DMS79 treated with DMSO at 0.1 percent for 48 hours (cell line): ENCODE results near the gene PTPRT.

Experiments used
- DNase-seq: peaks from one replicate; lab custom pipeline; 2025; lab: John Stamatoyannopoulos, UW

Gene PTPRT

DNA sequence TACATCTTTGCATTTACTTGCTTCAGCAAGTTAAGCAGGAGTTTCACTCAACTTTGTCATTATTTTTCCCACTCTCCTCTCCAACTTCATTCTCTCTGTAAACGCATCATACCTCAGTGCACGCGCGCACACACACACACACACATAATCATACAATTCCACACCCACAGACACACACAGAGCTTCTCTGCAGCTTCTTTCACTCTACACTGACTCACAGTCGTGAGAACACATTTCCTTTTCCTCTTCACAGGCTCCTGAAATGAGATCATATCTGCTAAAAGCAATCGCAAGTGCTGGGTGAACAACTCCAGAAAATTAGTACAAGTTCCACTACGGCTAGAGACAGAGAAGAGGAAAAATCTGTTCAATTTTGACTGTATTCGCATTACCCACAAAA, 215.4 kb downstream of the PTPRT start:
- DNase-seq, result no peak

DNA sequence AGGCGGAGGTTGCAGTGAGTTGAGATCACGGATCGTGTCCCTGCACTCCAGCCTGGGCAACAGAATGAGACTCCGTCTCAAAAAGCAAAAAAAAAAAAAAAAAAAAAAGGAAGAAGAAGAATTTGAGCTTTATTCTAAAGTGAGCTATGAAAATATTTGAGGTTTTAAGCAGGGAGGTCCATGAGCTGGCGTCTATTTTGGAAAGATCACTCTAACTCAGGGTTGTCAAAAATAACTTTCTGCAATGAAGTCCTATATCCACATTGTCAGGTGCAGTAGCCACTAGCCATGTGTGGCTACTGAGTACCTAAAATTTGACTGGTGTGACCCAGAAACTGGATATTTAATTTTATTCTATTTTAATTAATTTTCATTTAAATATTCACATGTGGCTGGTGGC, 217.1 kb downstream of the PTPRT start:
- no peak for DNase-seq

DNA sequence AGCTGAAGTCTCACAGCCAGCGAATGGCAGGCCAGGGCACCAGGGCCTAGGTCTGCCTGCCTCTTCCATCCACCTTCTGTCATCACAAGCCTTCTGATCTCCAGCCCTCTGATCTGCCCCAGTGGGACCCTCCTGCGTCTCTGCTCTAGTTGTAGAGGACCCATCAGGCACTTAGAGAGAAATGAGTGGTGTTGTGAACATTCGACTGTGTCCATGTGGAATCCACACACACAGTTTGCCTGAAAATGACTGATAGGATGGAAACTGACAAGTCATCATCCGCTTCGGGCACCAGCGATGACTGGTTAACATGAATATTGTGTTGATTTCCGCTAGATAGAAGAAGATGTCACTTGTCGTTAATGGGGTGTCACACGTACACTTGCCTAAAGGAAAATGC, 221.0 kb downstream of the PTPRT start:
- no peak for DNase-seq

DNA sequence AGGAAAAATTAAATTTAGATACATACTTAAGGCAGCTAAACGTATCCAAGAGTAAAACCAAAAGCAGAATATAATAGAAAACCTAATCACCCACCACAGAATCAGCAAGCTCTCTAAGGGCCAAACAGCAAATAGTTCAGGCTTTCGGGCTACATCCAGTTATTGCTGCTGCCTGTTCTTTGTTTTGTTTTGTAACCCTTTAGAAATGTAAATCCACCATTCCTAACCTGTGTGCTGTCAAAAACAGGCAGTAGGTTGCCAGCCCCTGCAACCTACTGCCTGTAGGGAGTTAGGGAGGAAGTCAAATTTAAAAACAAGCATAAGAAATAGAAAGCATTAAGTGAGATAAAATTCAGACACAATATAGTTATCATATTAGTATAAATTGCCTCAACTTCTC, 225.9 kb downstream of the PTPRT start:
- no peak for DNase-seq

DNA sequence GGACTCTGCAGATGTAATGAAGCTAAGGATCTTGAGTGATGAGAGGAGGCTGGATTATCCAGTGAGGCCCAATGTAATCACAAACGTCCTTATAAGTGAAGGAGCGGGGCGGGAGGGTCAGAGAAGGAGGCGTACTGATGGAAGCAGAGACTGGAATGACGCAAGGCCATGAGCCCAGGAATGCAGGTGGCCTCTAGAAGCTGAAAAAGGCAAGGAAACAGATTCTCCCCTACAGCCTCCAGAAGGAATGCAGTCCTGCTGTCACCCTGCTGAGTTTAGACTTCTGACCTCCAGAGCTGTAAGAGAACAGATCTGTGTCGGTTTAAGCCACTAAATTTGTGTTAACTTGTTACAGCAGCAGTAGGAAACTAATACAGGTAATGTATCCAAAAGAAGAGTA, 227.9 kb downstream of the PTPRT start:
- DNase-seq, result no peak

DNA sequence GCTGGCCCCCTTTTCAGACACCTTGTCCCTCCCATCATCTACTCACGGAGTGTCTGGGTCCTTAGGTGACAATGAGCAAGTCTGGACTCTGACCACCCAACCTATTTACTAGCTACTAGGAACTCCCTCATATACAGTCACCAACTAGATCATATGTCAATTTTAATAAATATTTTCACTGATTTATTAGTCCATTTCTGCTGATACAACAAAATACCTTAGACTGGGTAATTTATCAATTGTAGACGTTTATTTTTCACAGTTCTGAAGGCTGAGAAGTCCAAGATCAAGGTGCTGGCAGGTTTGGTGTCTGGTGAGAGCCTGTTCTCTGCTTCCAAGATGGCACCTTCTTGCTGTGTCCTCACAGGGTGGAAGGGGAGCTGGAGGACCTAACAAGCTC, 229.7 kb downstream of the PTPRT start:
- DNase-seq, result no peak

DNA sequence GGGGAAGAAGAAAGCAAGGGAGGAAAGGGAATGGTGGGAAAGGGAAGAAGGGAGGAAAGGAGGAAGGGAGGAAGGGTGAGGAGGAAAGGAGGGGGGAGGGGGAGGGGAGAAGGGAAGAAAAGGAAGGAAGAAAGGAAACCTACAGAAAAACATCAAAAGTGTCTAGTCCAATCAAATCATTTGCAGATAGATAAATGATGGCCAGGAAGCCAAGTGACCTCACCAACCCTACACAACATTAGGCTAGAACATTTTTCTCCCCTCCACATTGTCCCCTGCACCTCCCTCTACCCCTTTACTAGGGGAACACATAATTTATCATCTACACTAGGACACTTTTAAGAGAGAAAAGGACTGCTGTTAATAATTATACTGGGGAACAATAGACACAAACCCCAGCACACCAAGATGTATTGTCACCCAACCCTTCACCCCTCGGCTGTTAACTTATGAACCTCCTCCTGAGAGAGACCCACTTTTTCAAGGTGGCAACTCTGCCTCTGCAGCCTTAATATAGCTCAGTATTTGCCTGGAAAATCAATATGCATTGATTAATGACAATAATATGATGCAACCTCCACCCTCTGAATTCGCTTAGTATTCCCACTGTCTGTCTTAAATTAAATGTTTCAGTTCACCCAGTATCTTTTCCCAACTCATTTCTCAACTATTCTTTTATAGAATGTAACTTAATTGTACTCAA, 231.2 kb downstream of the PTPRT start:
- no peak for DNase-seq

DNA sequence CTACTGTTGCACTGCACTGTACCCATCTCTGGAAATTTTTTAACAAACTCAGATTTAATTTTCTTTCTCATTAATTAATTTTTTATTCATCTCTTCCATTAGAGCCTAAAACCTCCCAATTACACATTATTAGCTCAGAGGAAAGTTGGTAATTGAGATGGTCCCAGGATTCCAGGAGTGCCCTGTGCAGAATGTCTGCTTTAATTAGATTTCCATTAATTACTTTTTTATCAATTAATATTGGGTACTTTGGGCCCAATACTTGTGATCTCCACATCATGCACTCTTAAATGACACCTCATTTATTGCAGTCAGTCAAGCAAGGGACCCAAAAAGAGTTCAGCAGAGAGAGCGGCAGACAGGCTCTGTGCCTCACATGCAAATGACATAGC, 232.0 kb downstream of the PTPRT start:
- DNase-seq, result no peak

DNA sequence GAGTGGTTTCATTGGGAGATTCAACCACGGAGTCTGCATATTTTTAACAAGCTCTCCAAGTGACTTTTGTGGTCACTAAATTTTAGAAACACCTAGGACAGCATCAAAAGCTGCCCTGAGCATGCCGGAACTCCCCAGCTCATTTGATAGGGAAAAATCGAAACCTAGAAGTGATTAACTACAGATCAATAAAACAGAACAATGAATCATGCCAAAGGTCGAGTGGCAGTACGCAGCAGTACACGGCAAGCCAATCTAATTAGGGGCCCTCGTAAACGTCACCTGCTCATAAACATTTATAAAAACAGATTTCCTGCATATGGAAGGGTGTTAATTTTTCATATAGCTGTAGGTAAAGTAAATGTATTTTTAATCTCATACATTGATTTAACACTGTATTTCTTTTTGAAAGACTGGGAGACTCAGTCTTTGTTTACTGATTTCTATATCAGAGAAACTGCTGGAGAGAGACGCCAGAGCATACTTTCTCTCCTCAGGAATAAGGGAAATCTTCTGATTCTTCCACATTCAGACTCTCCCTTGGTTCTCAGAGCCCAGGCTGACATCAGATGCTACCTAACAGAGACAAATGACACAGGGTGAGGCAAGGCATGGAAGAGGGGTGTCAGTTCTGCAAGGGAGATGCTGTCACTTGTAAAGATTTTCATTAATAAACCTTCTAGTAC, 232.5 kb downstream of the PTPRT start:
- no peak for DNase-seq

DNA sequence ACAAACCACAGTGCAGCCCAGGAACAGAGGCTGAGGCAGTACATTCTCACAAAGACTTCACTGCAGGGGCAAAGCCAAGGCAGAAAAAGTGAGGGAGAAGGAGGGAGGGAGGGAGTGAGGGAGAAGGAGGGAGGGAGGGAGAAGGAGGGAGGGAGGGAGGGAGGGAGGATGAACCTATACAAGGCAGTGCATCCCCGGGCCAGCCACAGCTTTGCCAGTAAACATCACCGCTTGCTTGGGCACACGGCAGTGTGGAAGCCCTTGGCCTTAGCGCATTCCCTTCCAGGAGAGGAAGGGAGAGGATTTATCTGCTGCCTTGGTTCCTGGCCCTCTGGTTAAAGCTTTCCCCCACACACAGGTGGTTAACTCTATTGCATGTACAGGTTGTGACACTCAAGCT, 234.0 kb downstream of the PTPRT start:
- DNase-seq, result no peak

DNA sequence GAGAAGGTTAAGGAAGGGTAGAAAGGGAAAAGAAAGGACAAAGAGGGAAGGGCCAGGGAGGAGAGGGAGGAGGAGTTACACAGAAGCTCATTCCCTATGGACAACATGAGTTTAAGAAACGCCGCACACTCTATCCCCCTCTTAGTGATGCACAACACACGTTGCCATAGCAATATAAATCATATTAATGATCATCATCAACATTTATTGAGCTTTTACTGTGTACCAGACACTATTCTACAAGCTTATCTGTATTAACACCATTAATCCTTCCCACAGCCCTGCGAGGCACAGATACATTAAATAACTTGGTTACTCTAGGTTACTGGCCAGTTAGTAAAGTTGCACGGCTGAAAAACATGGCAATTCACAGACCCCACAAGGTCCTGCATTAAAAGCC, 234.8 kb downstream of the PTPRT start:
- DNase-seq, result no peak

DNA sequence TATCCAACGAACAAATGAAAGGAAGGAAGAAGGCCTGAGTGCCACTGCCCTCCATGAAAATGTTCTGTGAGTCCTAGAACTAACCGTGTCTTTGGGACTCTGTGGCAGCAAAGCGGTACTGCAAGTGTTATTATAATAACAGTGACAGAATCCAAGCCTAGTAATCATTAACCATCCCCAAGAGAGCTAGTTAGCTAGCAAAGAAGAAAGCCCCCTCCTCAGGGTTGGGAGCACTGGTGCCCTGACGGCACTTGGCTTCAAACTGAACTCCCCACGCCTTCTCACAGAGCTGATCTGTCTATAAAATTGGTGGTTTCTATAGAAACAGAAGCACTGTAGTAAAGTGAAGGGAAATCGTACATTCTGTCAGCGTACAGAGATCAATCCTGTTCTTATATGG, 239.8 kb downstream of the PTPRT start:
- no peak for DNase-seq

DNA sequence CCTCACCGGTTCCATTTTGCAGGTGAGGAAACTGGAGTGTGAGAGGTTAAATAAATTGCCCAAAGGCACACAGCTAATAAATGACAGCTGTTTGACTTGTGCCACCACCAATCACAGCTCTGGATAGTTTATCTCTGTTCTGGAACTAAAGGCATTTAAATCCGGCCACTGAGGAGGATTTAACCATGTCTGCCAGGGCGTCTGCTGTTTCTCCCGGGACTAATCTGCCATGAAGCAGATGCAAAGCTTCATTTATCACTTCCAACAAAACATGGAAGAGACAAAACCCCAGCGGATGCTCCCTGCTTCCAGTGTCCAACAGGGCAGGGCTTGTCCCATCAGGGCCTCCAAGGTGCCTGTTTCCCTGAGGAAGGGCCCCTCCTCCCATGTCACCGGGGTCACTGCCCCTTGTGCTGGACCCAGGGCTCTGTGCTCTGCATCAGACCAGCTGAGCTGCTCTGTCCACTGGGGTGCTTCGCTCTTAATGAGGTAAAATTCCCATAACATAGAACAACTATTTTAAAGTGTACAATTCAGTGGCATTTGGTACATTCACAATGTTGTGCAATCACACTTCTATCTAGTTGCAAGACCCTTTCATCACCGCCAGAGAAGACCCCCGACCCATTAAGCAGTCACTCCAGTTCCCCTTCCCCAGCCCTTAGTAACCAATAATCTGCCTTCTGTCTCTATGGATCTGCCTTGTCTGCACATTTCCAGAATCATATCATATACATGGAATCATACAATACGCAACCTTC, 244.3 kb downstream of the PTPRT start:
- DNase-seq, result no peak

DNA sequence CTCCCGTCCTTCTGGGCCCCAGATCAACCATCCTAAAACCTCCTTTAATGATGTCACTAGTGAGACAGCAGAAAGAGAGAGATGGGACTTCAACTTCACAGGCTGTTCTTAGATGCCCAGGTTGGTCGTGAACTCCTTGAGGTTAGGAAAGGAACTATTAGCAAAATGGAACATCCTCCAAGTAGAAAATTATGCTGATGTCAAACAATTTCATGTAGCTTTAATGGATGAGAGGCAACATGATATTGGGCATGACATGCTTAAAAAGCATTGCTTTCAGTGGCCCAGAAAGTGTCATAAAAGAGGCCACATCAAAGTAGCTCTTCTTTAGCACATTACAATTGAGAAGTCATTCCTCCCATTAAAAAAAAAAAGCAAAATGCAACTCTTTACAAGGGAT, 248.1 kb downstream of the PTPRT start:
- DNase-seq, result no peak

DNA sequence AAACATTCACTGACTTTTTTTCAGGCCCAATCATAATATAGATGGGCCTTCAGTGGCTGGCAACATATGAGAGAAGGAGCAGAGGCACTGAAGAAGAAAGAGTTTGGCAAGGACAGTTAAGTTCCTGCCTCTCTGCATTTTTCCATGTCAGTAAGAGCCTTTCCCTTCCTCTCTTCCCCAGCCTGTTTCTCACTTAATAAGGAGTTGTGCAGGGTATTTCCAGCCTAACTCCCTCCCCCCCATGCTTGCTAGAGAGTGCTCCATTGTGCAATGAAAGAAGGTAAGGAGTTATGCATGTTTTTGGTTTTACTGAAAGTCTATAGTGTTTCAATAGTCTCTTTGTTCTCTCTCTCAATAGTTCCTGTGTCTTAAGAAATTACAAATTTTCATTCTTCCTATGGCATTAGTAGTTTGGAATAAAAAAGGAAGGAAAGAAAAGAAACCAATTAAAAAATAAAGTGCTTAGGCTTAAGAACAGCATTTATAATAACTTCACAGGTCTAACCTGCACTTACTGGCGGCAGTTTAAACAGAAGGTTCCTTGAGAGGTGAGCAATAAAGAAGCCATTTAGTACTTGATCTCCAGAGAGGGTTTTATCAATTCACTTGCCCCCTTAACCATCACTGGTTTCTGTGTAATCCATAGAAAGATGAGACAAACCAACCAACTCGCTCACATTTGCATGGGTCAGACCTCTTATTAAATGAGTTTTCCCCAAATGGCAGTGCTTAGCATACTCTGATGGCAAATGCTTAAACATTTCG, 251.1 kb downstream of the PTPRT start:
- DNase-seq, result no peak

DNA sequence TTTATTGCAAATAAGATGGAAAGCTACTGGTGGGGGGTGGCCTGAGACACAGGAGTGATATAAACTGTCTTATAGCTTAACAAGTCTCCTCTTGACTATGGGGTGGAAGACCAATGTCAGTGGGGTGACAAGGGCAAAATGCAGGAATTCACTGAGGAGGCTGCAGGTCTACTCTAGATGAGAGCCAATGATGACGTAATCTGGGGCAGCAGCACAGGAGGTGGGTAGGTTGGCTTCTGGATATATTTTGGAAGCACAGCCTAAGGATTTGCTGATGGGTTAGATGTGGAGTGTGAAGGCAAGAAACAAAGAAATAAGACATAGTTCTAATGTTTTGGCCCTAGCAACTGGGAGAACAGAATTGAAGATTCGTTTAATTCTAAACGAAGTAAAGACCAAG, 253.2 kb downstream of the PTPRT start:
- no peak for DNase-seq

DNA sequence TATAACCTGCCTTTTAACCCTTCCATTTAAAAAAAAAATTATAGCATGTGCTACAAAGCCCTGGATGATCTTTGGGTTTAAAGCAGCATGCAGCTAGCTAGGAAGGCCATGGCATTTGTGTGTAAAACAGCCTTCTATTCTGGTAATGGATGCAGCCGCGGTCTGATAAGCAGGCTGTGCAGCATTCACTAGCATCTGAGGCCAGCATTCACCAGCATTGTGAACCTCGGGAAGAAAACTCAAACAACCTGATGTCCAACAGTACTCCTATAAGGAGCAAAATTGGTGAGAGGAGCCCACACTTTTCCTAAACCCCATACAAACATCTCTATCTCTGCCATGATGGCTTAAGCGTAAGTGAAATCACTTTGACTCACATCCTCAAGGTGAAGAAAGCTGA, 265.5 kb downstream of the PTPRT start:
- DNase-seq, result no peak

DNA sequence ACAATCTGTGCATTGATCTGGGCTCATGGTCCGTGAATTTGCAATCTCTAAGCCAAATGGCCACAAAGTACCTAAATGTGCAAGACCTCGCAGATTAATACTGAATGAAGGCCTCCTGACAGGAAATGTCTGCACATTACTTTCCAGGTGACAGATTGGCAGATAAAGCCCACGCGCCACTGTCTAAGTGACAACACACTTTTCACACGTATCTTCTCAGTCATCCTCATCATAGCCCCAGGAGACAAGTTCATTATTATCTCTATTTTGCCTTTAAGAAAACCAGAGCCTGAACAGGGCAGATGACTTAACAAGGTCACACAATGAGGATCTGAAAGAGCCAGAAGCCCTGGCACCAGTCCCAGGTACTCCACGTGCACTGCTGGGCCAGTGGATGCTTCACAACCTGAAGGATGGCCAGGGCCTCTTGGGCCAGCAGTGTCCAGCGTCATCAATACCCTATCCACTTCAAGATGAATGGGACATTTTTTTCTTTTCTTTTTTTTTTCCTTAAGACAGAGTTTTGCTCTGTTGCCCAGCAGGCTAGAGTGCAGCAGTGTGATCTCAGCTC, 266.3 kb downstream of the PTPRT start:
- no peak for DNase-seq

DNA sequence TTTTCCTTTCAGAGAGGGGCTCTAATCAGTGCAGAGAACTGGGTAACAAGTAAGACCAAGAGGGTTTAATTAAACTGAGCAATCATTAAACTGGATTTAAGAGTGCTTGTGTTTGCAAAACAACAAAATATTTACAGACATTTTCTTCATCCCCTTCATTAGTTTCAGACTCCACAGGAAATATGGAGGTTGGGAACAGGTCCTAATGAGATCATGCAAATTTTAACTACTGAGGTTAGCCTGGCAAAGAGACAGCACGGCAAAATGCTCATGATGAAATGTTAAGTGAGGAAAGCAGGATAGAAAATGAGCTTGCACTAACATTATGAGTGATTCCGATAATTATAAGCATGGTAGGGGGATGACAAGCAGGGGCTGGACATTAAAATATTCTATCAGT, 268.9 kb downstream of the PTPRT start:
- DNase-seq, result no peak

DNA sequence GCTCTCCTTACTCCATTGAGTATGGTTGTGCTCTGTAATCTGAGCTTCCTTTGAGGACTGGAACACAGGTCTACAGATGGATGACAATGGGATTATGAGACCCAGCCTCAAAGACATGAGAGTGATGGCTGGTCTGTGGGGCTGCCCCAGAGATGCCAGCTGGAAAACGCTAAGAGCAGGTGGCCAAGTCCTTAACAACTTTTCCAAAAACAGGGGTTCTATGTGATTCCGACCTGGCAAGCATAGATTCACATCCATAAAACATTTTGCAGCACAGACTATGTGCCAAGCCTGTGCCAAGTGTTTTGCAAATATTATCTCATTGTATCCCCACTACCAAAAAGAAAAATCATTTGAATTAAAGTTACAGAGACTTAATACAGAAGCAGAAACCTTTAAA, 270.4 kb downstream of the PTPRT start:
- no peak for DNase-seq

DNA sequence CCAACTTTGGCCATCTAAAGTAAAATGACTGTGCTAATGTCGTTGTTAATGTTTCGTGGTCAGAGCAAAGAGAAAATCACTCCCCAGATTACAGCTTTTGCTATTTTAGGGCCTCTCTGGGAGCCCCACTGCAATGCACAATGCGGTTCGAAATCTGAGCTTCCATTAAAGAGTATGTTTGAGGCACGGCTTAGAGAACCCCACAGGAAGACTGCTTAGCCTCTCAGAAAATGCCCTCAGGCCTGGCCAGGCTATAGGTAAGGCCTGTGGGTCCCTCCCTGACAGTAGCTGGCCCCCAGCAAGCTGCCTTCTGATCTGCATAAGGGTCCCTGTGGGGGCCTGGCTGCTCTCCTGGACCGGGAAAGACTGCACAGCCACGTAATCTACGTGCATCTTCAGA, 274.6 kb downstream of the PTPRT start:
- no peak for DNase-seq

DNA sequence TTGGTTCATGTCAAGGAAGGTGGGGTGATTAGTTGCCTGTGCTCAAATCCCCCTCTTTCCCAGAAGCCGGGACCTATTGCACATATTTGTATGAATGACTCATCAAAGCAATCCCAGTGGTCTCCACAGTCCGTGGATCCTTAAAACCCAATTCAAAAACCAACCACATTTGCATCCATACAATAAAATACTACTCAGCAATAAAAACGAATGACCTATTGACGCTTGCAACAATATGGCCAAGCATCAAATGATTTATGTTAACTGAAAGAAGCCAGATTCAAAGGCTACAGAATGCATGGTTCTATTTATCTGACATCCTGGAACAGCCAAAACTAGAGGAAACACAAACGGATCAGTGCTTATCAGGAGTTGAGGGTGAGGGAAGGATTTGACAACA, 275.4 kb downstream of the PTPRT start:
- no peak for DNase-seq
